Smooth muscle cell of the brain vasculature (primary cell): ENCODE measurements around the gene BRMS1.
"Not testable (repeated sequence)": the region's sequence is repeated elsewhere in the genome, so short reads cannot be mapped to it uniquely, and the experiment has no call there.

ENCODE experiments used
- DNase-seq: peaks from one replicate; pipeline ENCODE4 v3.0.0-alpha.2; 2012; ENCODE audit warnings: low read depth, low spot score

BRMS1 gene

DNA sequence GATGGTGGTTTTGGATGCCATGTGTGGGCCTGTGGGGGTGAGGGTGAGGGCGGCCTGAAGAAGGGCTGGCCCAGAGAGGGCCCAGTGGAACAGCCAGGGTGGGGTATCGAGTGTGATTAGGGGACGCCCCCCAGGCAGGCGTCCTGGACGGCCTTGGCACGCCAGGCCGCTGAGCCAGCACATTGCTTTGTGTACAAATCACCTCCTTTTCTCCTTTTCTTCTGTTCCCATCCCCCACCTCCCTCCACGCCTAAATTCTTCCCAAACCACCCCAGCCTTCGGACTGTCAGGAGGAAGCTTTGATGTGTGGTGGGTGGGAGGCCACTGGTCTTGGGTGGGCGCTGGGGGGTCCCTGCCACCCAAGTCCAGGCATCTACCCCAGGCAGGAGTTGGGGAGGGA lies 20.2 kb downstream of the BRMS1 start:
- no peak for DNase-seq

DNA sequence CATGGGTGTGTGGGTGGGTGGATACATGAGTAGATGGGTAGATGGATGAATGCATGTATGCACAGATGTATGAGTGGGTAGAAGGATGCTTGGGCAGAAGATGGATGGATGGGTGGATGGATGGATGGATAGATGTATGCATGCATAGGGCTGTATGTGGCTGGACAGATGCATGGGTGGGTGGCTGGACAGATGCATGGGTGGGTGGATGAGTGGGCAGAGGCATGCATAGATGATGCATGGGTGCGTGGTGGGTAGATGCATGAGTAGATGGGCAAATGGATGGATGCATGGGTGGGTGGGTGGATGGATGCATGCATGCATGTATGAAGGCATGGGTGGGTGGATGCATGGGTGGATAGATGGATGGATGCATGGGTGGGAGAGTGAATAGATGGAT lies 21.2 kb downstream of the BRMS1 start:
- no peak for DNase-seq

- no peak for DNase-seq
Measured at GRCh38 chr11:66322732-66323427, 22.0 kb downstream of the BRMS1 start.

DNA sequence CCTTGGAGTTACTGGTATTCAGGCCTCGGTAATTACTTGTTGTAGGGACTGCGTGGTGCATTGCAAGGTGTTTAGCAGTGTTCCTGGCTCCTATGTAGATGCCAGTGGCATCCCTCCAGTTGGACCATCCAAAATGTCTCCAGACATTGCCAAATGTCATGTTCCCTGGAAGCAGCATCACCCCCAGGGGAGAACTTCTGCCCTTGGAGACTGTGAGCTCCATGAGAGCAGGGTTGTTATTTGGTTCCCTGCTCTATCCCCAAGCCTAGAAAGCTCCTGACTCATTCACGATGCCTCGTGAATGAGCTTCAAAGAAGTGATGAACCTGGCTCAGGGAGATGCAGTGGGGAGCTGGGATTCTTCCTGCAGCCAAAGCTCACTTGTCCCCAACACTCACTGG lies 23.3 kb downstream of the BRMS1 start:
- no peak for DNase-seq

GRCh38 chr11:66320748-66321147 lies 24.2 kb downstream of the BRMS1 start:
- not testable (repeated sequence) for DNase-seq

DNA sequence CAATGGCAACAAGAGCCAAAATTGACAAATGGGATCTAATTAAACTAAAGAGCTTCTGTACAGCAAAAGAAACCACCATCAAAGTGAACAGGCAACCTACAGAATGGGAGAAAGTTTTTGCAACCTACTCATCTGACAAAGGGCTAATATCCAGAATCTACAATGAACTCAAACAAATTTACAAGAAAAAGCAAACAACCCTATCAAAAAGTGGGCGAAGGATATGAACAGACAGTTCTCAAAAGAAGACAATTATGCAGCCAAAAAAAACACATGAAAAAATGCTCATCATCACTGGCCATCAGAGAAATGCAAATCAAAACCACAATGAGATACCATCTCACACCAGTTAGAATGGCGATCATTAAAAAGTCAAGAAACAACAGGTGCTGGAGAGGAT lies 24.6 kb downstream of the BRMS1 start:
- DNase-seq = not testable (repeated sequence)

- no peak for DNase-seq
Measured at GRCh38 chr11:66318600-66318970, 26.3 kb downstream of the BRMS1 start.

DNA sequence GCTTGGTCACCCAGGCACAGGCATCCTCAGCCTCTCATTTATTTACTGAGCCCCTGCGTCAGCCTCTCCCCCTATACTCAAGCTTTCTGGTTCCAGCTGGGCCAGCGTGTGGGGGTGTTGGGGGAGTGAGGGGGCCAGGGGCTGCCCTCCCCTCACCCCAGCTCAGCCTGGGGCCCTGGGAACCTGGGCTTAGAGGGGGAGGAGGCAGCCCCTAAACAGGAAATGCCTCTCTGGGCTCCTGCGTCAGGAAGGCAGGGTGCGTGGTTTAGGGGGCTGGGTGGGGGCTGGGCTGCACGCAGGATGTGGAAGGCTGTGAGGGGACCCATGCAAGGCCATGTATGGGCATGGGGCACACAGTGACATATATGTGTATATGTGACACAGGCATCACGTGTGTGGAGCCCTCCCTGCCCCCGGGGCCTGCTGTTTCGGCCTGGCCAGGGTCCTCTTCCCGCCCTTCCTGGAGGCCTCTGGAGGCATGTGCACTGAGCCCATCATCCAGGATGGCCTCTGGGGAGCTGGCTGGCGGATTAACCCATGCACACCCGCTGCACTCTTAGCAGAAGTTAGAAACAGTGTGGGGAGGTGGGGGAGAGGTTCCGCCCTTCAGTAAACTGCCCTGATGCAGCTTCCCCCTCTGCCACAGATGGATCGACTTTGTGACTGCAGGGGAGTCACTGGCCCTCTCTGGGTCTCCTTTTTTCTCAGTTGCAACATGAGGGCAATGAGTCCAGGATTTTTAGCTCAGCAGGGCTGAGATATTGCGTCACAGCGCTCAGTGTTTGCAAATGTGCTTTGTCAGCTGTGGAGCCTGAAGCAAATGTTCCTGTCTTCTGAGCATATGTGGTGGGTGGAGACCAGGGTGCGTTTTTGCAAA lies 26.9 kb downstream of the BRMS1 start:
- DNase-seq = no peak

DNA sequence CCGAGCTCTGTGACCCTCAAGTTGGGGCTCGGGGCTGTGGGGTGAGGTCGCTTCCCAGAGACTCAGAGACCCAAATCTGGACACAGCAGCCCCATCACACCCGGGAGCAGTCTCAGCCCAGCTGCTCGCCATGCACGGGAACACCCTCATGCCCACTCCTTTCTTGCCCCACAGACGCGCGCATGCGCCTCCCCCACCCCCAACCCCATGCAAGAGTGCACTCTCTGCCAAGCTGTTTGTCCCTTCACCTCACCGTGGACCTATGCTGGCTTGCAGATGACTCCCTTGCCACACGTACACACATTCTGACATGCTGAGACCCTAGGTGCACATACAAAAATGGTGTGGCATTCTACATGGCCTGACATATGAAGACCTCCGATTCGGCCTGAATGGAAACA lies 27.6 kb downstream of the BRMS1 start:
- DNase-seq = no peak

DNA sequence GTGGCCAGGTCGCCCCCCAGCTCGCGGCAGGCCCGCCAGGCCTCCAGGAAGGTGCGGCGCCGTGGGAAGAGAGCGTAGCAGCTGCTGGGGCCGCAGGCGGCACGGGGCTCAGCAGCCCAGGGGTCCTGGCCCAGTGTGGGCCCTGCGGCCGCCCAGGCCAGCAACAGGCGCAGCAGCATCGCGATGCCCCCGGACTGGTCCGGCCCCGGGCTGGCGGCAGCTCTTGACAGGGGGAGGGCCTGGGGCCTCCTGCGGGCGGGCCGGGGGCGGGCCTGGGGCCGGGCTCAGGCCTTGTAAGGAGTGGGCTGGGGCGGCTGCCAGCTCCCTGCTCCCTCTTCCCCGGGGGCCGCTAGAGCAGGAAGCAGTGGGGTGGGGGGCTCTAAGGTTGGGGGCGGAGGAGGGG lies 28.1 kb downstream of the BRMS1 start, which contains the start of gene CD248:
TSS of gene CD248 (minus strand) at position 196 of the 403 bp plus-strand sequence. CDS start at position 179, 17 bp downstream.
- no peak for DNase-seq

GRCh38 chr11:66315921-66316811 lies 28.7 kb downstream of the BRMS1 start:
- no peak for DNase-seq

DNA sequence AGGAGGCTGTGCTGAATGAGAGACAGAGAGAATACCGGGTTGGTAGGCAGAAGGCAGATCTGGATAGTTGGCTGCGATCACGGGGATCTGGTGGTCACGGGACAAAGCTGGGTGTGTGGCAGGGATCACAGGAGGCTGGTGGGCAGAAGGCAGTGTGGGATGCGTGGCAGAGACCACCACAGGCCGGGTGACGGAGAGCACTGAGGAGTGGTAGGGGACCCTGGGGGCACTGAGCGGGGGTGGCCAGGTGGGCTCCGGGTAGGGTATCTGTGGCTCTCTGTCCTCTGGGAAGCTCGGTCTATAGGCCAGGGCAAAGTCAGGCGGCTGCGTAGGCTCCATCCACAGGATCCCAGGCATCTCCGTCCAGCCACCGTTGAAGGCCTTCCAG lies 29.4 kb downstream of the BRMS1 start:
- no peak for DNase-seq

GRCh38 chr11:66314561-66315497 lies 30.1 kb downstream of the BRMS1 start:
- DNase-seq = no peak

GRCh38 chr11:66314186-66314501 lies 30.8 kb downstream of the BRMS1 start:
- no peak for DNase-seq

DNA sequence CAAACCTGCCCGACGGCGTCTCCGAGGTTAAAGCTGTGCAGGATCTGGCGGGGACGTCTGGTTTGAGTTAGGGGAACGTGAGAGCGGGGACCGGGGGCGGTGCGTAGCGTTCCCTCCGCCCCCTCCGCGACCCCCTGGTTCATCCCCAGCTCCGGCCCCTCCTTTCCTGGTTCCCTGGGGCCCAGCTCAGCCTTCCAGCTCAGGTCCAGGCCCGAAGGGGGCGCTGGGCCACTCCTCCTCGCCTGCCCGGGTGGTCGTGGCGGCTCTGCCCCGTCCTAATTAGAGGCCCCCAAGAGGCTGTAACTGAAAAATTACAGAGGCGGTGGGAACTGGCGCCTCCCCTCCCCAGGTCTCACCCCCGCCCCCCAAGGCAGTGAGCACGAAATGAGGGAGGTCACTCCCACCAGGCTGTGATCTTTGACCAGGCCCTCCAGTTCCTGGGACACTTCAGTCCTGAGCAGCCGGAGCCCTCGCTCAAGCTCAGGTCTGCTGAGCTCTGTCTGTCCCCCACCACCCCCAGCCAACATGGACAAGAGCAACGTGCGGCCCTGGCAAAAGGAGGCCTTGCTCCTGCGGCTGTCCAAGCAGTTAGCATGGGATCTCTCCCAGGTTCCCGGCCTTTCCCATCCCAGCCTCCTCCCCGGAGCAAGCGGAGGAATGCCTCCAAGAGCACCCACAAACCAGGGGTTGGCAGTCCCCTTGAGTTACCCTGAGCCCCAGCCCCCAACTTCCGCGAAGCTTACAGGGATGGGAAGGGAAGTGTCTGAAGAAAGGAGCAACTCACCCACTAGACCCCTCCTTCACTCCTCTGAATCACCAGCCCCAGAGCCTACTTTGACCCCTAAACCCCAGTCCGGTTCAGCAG lies 31.4 kb downstream of the BRMS1 start:
- DNase-seq = no peak

DNA sequence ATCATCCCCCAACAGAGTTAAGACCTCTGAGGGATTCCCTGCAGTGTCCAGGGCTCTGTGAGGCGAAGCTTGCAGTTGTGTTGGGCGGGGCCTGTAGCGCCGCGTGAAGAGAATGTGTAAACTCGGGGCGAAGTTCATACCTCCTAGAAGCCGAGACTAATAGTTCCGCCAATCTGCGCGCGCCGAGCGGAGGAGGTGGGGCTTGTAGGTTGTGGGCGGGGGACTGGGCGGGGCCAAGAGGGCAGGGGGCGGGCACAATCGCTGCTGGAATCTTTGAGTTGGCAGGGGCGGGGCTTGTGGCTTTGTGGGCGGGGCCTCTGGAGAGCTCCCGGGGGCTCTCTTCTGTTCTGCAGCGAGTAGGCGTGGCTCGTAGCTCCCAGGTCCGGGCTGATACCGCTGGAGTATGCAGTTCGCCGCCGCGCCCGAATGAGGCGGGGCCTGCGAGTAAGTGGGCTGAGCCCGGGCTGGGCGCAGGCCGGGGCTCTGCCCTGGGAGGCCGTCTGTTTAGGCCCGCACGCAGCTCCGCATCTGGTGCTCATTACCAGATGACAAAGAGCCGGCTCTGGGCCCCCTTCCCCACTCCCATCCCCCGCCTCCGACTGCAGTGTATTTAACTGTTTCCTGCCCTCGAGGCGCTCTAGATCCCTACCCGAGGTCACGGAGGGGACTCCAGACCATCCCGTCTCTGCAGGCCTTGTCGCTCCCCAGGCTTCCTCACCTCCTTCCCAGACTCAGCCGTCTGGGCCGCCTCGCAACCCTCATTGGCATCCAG lies 32.2 kb downstream of the BRMS1 start:
- DNase-seq = peak; percentile 99

- peak; percentile 94 for DNase-seq
Measured at GRCh38 chr11:66311965-66312548, 32.8 kb downstream of the BRMS1 start.

GRCh38 chr11:66311470-66311964 lies 33.4 kb downstream of the BRMS1 start:
- no peak for DNase-seq
